ENCODE results near the gene SPATA13.
"Not testable (repeated sequence)": the region's sequence is repeated elsewhere in the genome, so short reads cannot be mapped to it uniquely, and the experiment has no call there.

SPATA13 gene

GRCh38 chr13:24327598-24327997 is 167.1 kb downstream of the SPATA13 start:
- not testable (repeated sequence) for DNase-seq

DNA sequence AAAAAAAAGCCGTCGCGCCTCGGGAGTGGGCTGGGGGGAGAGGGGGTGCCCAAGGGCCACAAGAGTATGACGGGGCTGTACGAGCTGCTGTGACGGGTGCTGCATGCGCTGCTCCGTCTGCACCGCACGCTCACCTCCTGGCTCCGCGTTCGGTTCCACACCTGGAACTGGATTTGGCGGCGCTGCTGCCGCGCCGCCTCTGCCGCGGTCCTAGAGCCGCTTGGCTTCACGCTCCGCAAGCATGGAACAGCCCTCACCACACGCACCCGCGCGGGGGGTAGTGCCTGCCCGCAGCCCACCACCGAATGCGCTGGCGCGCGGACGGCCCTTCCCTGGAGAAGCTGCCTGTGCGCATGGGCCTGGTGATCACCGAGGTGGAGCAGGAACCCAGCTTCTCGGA is 167.6 kb downstream of the SPATA13 start:
- no peak for DNase-seq

DNA sequence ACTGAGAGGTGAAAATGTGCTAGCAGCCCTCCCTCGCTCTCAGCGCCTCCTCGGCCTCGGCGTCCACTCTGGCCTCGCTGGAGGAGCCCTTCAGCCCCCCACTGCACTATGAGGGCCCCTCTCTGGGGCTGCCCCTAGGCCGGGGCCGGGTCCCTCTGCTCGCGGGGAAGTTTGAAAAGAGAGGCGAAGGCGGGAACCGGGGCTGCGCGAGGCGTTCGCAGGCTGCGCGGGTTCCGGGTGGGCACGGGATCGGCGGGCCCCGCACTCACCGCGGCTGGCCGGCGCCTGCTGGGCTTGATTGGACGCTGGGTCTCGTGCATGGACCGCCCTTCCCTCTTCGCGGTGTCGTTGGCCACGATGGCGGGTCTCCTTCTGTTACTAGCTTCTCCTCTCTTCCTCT is 178.2 kb downstream of the SPATA13 start:
- DNase-seq: no peak

DNA sequence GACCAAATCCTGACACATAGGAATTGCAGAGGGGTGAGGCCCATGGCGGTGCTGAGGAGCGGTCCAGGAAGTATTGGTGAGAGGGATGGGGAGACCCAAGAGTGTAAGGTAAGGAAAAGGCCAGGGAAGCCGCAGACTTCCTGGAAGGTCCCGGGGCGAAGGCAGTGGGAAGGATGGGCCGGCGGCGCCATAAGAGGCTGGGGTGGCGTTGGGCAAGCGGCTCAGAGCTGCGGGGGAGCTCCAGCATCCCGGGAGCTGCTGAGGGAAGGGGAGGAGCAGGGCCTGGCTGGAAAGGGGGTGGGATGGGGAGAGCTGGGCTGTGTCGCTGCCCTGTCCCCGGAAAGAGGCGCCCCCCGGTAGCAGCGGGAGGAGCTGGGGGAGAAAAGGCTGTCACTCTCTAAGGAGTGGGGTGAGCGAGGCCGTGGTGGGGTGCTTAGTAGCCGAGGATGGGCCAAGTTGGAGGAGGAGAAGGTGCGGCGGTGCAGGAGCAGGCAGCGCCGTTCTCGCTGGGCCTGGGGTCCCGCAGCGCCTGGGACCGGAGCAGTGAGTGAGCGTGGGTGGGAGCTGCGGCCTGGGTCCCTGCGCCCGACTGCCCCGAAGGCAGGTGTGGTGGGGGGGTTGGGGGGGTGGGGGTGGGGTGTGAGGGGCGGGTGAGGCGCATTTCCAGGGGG is 179.6 kb downstream of the SPATA13 start:
- no peak for DNase-seq

- no peak for DNase-seq
Measured at GRCh38 chr13:24340608-24340955, 180.1 kb downstream of the SPATA13 start.

- DNase-seq: no peak
Measured at GRCh38 chr13:24341439-24341838, 180.9 kb downstream of the SPATA13 start.

DNA sequence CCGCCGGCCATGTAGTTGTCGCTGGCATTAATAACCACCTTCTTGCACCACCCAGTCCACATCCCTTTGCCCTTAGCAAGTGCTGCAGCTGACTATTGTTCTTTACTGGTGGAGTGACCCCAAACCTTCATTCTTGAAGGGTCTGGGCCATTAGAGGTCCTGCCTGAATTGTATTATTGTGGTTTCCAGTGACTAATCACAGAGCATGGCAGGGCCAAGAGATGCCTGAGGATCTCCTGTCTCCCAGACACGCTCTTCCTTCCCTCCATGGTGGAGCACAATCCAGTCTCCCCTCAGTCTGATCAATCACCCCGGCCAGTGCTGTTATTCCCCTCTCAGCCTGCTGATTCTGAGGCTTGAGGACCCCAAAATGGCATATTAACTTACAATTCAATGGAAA is 187.9 kb downstream of the SPATA13 start:
- DNase-seq: no peak

GRCh38 chr13:24348797-24349515 is 188.4 kb downstream of the SPATA13 start:
- no peak for DNase-seq

DNA sequence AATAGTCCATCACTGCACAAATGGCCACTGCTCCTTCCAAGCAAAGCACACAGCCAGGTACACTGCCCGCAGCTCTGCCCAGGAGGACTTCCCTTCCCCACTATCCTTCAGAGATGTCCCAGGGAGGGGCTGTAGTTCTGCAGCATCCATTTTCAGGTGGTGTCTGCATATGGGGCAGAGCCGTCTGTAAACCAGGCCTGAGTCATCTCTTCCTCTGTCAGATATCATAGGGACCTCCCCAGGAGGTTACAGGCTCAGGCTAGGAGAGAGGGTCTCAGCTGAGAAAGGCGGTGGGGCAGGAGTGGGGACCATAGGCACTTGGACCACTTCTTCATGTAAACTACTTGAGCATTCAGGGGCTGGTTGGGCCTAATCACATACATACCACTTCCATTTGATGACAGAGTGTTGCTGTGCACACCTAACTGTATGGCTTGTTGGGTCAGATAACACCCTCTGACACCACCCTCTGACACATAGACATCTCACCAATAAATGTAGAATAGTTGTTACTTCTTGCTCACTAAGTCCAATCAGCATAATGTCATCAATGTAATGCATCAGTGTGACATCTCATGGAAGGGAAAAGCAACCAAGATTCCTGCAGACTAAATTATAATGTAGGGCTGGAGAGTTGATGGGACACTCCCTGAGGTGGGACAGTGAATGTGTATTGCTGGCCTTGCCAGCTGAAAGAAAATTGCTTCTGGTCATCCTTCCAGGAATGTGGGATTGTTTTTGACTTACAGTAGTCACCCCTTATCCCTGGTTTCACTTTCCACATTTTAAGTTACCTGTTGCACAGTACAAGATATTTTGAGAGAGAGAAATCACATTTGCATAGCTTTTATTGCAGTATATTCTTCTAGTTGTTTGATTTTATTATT is 189.5 kb downstream of the SPATA13 start:
- DNase-seq: not testable (repeated sequence)

DNA sequence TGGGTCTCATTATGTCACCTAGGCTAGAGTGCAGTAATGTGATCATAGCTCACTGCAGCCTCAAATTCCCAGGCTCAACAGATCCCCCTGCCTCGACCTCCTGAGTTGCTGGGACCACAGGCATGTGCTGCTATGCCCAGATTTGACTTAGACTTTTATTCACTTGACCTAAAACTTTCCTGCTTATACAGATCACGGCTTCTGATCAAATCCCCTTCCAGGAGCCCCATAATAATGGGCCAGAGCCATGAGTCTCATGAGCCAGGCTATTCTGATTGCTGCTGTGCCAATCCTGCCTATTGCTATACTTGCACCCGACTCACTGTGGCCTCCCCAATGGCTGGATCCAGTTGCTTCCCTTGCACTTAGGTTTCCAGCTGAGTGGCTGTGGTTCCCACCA is 190.9 kb downstream of the SPATA13 start:
- DNase-seq: no peak

DNA sequence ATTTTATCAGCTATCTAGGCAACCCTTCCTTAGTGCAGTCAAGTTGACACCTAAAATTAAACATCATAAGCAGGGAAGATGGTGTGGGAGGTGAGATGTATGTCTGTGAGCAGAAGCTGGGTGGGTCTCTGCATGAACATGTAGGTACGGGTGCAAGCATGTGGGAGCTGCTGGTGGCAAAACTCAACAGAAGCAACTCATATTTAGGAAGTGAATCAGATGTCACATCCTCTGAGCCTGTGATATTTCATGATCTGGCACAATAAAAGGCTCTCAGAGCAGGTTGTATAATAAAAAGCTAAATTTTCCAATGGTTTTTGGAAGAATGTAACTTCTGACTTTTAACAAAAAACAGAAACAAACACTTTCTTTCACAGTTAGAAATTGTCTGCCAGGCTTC is 193.2 kb downstream of the SPATA13 start:
- DNase-seq: no peak

DNA sequence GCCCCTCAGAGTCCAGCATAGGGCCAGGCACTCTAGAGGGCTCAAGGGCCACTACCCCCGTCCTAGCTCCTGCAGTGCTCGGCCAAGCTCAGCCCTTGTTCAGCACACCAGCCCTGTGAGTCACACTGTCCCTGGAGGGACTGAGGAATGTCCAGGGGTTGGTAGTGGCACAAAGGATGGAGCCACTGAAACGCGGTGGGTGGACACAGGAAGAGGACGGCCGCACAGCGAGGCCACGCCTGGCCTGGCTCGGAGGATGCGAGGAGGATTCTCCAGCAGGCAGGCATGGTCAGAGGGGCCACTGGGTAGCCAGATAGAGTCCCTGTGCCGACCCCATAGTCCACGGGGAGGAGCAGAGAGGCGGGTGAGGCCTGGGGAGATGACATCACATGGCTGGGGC is 194.6 kb downstream of the SPATA13 start:
- DNase-seq: no peak

DNA sequence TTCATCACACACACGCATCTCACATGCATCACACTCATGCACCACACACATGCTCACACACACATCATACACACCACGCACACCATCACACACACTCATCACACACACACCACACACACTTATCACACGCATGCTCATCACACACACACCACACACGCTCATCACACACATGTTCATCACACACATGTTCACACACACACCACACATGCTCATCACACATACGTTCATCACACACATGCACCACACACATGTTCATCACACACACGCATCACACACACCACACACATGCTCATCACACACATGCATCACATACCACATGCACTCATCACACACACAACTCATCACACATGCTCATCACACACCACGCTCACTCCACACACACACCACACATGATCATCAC is 195.8 kb downstream of the SPATA13 start:
- DNase-seq: no peak

Measured in NCI-H1436 treated with DMSO at 0.1 percent for 48 hours (cell line).